Natural killer cell (primary cell): Measurements from ENCODE around the gene ESR2. TPM values are rescaled to one million over a fixed set of nuclear protein-coding genes. Genes with fewer than 3 reads are reported as not detected.
"Not testable (repeated sequence)": the region's sequence is repeated elsewhere in the genome, so short reads cannot be mapped to it uniquely, and the experiment has no call there.

Source experiments
- ATAC-seq, 3 donors: fragments of 150-1000 bp in 2 of 3; fragments of 200-7000 bp in 1 of 3; cut with Tn5 transposase; 1 replicate in 1 of 3; 2 replicates in 2 of 3; pipeline ENCODE4 v1.10.0; 2021; ENCODE audit warnings: mild to moderate bottlenecking in 2 of 3, moderate library complexity in 2 of 3
- DNase-seq, 2 donors: peaks; one replicate each; pipeline versions ENCODE4 v3.0.0 to v3.0.0-alpha.2; 2013 to 2021; ENCODE audit warnings: mixed read lengths in 1 of 2
- H3K27ac ChIP-seq: one replicate; pipeline ENCODE4 v1.5.1; 2013; ENCODE audit warnings: mild to moderate bottlenecking, low read length
- H3K27me3 ChIP-seq: one replicate; pipeline ENCODE4 v1.6.1; 2013; ENCODE audit warnings: low read length; ENCODE audit not compliant: control insufficient read depth, insufficient read depth
- H3K36me3 ChIP-seq: one replicate; pipeline ENCODE4 v1.6.1; 2013; ENCODE audit warnings: low read length; ENCODE audit not compliant: control insufficient read depth, insufficient read depth
- H3K4me1 ChIP-seq: one replicate; pipeline ENCODE4 v1.6.1; 2013; ENCODE audit warnings: low read length; ENCODE audit not compliant: control insufficient read depth, insufficient read depth
- H3K4me3 ChIP-seq: one replicate; pipeline ENCODE4 v1.5.1; 2013; ENCODE audit warnings: low read length
- H3K9me3 ChIP-seq: one replicate; pipeline ENCODE4 v1.6.1; 2013; ENCODE audit warnings: low read length; ENCODE audit not compliant: control insufficient read depth, insufficient read depth
- H3K27ac Mint-ChIP-seq, 2 donors: one replicate each; pipeline ENCODE4 v1.8.0; 2022; ENCODE audit warnings: mild to moderate bottlenecking in 2 of 2, mixed read lengths in 2 of 2, moderate library complexity in 1 of 2
- H3K27me3 Mint-ChIP-seq, 2 donors: one replicate each; pipeline ENCODE4 v1.8.0; 2022; ENCODE audit warnings: low read depth in 2 of 2, mixed read lengths in 2 of 2
- H3K36me3 Mint-ChIP-seq: one replicate; pipeline ENCODE4 v1.8.0; 2022; ENCODE audit warnings: mixed read lengths
- H3K4me1 Mint-ChIP-seq, 2 donors: one replicate each; pipeline ENCODE4 v1.8.0; 2022; ENCODE audit warnings: mixed read lengths in 2 of 2
- H3K4me3 Mint-ChIP-seq: one replicate; pipeline ENCODE4 v1.8.0; 2022; ENCODE audit warnings: mild to moderate bottlenecking, moderate library complexity, mixed read lengths
- H3K9me3 Mint-ChIP-seq, 2 donors: one replicate each; pipeline ENCODE4 v1.8.0; 2022; ENCODE audit warnings: mixed read lengths in 2 of 2
- WGBS: methylation state at CpG from one replicate; pipeline ENCODE4 v1.1.7; 2013; ENCODE audit warnings: missing lambda C conversion rate; ENCODE audit not compliant: insufficient coverage; 5-methylcytosine and 5-hydroxymethylcytosine counted together
- intact Hi-C: fragments of 100-400 bp; cut with micrococcal nuclease; formaldehyde crosslinking; loops from one replicate; pipeline ENCODE4 v1.14.2; 2022
- total RNA-seq, 4 donors: library from RNA; stranded (reverse); fragments of 120-200 nt in 1 of 4; gene quantifications; one replicate each; pipeline versions ENCODE4 v1.2.3 to v1.2.4, GENCODE V29; 2013 to 2022
- TF ChIP-seq, protein P1 (sequence below): fragments of 200-600 bp; IDR thresholded peaks from one replicate; pipeline ENCODE4 v1.8.0; 2022; ENCODE audit warnings: antibody characterized with exemption

Gene ESR2
- total RNA-seq, 3 donors from 2014 or later (not counting 1 experiment from before 2014, with no cell fraction given), result 0.53 TPM; not detected in 2

DNA sequence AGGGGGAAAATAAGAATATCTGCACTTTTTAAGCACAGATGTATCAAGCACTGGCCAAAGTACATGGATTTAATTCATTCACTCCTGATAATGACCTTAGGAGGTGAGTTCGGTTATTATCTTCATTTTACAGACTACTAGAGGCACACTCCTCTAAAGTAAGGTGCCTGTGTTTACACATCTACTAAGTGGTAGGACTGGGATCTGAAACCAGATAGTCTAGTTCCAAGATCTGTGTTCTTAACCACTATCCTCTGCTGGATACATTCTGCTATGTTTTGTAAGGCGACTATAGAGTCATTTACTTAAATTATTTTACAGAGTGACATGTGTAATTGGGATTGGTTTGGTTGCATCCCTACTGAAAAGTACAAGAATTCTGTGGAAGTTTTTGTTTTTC, 175.3 kb downstream of the ESR2 start:
- DNase-seq (no peak), ATAC-seq (no peak)
- Mint-ChIP-seq H3K4me1 (no peaks in the 10 kb centered on the region), H3K27ac (peak overlapping the region in 1 of 2 donors; percentile 27), H3K9me3 (no peaks in the 10 kb centered on the region), H3K27me3 (no peaks in the 10 kb centered on the region), H3K36me3 (peaks cover 21% of the 10 kb centered on the region), H3K4me3 (no peak overlapping the region)
- H3K36me3 ChIP-seq, result peaks cover 55% of the 10 kb centered on the region
- H3K9me3 ChIP-seq, result no peaks in the 10 kb centered on the region
- H3K4me1 ChIP-seq, result no peaks in the 10 kb centered on the region
- no peak overlapping the region for H3K4me3 ChIP-seq
- H3K27me3 ChIP-seq, result no peaks in the 10 kb centered on the region
- no CpG with 5 or more reads among the region's 2 CpGs for WGBS
- H3K27ac ChIP-seq, result no peak overlapping the region
- intact Hi-C loops, result no loop called here
- TF ChIP-seq, protein P1, sequence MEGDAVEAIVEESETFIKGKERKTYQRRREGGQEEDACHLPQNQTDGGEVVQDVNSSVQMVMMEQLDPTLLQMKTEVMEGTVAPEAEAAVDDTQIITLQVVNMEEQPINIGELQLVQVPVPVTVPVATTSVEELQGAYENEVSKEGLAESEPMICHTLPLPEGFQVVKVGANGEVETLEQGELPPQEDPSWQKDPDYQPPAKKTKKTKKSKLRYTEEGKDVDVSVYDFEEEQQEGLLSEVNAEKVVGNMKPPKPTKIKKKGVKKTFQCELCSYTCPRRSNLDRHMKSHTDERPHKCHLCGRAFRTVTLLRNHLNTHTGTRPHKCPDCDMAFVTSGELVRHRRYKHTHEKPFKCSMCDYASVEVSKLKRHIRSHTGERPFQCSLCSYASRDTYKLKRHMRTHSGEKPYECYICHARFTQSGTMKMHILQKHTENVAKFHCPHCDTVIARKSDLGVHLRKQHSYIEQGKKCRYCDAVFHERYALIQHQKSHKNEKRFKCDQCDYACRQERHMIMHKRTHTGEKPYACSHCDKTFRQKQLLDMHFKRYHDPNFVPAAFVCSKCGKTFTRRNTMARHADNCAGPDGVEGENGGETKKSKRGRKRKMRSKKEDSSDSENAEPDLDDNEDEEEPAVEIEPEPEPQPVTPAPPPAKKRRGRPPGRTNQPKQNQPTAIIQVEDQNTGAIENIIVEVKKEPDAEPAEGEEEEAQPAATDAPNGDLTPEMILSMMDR, result no peak

DNA sequence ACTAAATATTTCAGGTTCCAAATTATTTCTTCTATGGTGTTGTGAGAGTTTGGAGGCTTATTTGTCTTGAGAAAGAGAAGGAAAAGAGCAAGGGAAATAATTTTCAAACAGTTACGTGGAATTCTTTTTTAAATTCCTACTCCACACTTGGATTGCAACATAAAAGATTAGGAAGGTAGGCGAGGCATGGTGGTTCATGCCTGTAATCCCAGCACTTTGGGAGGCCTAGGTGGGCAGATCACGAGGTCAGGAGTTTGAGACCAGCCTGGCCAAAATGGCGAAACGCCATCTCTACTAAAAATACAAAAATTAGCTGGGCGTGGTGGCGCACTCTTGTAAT, 175.8 kb downstream of the ESR2 start:
- WGBS, result 100% methylated on average over 4 of the region's 7 CpGs
- H3K4me1 Mint-ChIP-seq, H3K27me3 ChIP-seq, intact Hi-C loops, H3K4me1 ChIP-seq, H3K4me3 Mint-ChIP-seq, H3K4me3 ChIP-seq, ATAC-seq, H3K9me3 Mint-ChIP-seq, H3K27me3 Mint-ChIP-seq, H3K27ac ChIP-seq, H3K9me3 ChIP-seq, DNase-seq: not testable (repeated sequence)
- peaks cover 56% of the 10 kb centered on the region for H3K36me3 ChIP-seq
- Mint-ChIP-seq H3K27ac (peak overlapping the region in 1 of 2 donors; percentile 35), H3K36me3 (peaks cover 18% of the 10 kb centered on the region)

DNA sequence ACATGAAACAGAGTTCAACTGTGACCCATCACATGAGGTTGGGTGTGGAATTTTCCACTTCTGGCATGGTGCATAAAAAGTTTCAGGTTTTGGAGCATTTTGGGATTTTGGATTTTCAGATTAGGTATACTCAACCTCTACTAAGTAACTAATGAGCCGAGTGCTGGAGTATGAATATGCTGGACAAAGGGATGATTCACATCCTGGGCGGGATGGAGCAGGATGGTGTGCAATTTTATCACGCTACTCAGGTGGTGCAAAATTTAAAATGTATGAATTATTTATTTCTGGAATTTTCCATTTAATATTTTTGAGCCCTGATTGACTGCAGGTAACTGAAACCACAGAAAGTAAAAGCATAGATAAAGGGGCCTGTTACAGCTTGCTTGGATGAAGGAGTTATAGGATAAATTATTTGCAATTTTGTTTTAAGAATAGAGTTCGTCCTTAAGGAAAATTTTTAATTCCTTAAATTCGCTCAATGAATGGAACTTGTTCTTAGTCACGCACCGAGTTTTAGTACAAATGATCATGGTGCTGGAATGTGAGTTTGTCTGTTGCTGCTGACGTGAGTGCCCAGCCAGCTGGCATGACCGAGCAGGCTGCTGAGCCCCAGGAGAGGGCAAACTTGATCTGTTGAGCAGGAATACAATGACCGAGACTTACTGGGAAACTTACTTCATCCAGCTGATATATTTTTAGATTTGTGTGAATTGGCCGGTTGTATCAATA, 176.3 kb downstream of the ESR2 start:
- no peaks in the 10 kb centered on the region for H3K27me3 Mint-ChIP-seq
- Histone ChIP-seq H3K36me3 (peaks cover 57% of the 10 kb centered on the region), H3K27me3 (no peaks in the 10 kb centered on the region), H3K4me1 (no peaks in the 10 kb centered on the region), H3K9me3 (no peaks in the 10 kb centered on the region), H3K4me3 (no peak overlapping the region), H3K27ac (no peak overlapping the region)
- no peak overlapping the region for H3K4me3 Mint-ChIP-seq
- intact Hi-C loops, result no loop called here
- DNase-seq, result no peak
- WGBS, result 95% methylated on average over 10 of the region's 11 CpGs
- H3K36me3 Mint-ChIP-seq, result peaks cover 15% of the 10 kb centered on the region
- H3K9me3 Mint-ChIP-seq, result no peaks in the 10 kb centered on the region
- peak overlapping the region in 1 of 2 donors; percentile 35 for H3K27ac Mint-ChIP-seq
- no peaks in the 10 kb centered on the region for H3K4me1 Mint-ChIP-seq
- TF ChIP-seq, protein P1, result no peak
- no peak for ATAC-seq

DNA sequence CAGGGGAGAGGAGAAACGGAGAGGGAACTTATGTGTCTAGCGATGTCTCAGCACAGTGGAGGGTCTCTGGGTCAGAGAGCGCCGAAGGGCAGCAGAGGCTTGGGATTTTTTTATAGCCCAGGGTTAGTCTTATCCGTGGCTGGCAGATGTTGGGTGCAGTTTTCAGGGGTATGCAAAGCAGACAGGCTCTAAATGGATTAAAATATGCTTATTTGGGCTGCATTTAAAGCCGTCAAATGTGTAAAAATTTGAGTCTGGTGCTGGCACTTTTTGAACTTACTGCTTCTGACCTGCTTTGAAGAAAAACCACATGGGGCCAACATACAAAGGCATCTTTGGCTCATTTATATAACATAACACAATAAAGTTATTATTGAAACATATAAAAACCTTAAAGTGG, 178.8 kb downstream of the ESR2 start:
- peaks cover 15% of the 10 kb centered on the region for H3K36me3 Mint-ChIP-seq
- Histone ChIP-seq H3K27ac (no peak overlapping the region), H3K36me3 (peaks cover 57% of the 10 kb centered on the region), H3K9me3 (no peaks in the 10 kb centered on the region), H3K27me3 (no peaks in the 10 kb centered on the region), H3K4me3 (no peak overlapping the region), H3K4me1 (no peaks in the 10 kb centered on the region)
- TF ChIP-seq, protein P1, result no peak
- DNase-seq, result no peak
- no peak for ATAC-seq
- intact Hi-C loops, result no loop called here
- H3K4me1 Mint-ChIP-seq, result no peaks in the 10 kb centered on the region
- H3K27me3 Mint-ChIP-seq, result no peaks in the 10 kb centered on the region
- no peak overlapping the region for H3K4me3 Mint-ChIP-seq
- peak overlapping the region; percentile 8 to 36 for H3K27ac Mint-ChIP-seq
- H3K9me3 Mint-ChIP-seq, result no peaks in the 10 kb centered on the region
- WGBS, result 95% methylated on average over 6 of the region's 6 CpGs
